GM12878 (cell line): ENCODE data around the gene FCRL6. TPM values are rescaled to one million over a fixed set of nuclear protein-coding genes. Genes with fewer than 3 reads are reported as not detected.

Experiments used
- ATAC-seq: fragments of 200-7000 bp; cut with Tn5 transposase; 3 replicates; pipeline ENCODE4 v1.9.1; 2020; ENCODE audit warnings: mild to moderate bottlenecking, moderate library complexity
- BruUV-seq: library from RNA; stranded (reverse); fragments of 400-500 nt; replicated peaks from 2 replicates; lab custom pipeline; 2021; lab: Mats Ljungman, UMichigan
- CTCF ChIA-PET: fragments of 300-600 bp; sonication (Branson Sonifier 250); formaldehyde crosslinking; extraction: SDS; loops from one replicate; lab custom pipeline; 2021; ENCODE audit warnings: inconsistent platforms; lab: Yijun Ruan, JAX
- POLR2A ChIA-PET: fragments of 350-600 bp; formaldehyde crosslinking; extraction: SDS; loops from one replicate; lab custom pipeline; 2021; ENCODE audit warnings: inconsistent platforms; lab: Charles Lee
- RAD21 ChIA-PET: fragments of 300-600 bp; sonication (Branson Sonifier 250); formaldehyde crosslinking; loops from one replicate; lab custom pipeline; 2023; ENCODE audit warnings: antibody characterized with exemption; ENCODE audit not compliant: unreplicated experiment; lab: Charles Lee
- SMC1A ChIA-PET: fragments of 300-600 bp; sonication (Branson Sonifier 250); formaldehyde crosslinking; loops from one replicate; lab custom pipeline; 2023; ENCODE audit not compliant: unreplicated experiment, uncharacterized antibody; lab: Charles Lee
- DNase-seq: peaks from one replicate; pipeline ENCODE4 v3.0.0-alpha.2; 2011; ENCODE audit warnings: low read depth, low spot score
- FAIRE-seq: peaks from 3 replicates; lab custom pipeline; 2011; peaks lifted over from hg19 to GRCh38; lab: Jason Lieb, UNC
- H2AFZ ChIP-seq: 2 replicates; pipeline ENCODE4 v1.6.0; 2011; ENCODE audit warnings: low read depth, low read length, control low read depth; ENCODE audit not compliant: control insufficient read depth
- H3K27ac ChIP-seq: 2 replicates; pipeline ENCODE4 v1.5.1; 2011; ENCODE audit warnings: control low read depth; ENCODE audit not compliant: control insufficient read depth, insufficient read depth
- H3K27me3 ChIP-seq, 2 experiments: replicated peaks in 1 of 2; 2 replicates each; pipeline versions ENCODE4 v1.6.0 to v1.6.1; 2011; ENCODE audit warnings: low read length in 1 of 2; ENCODE audit not compliant: control insufficient read depth in 2 of 2, insufficient read depth in 2 of 2
- H3K36me3 ChIP-seq, 2 experiments: 2 replicates each; pipeline ENCODE4 v1.5.1; 2011; ENCODE audit warnings: low read length in 1 of 2; ENCODE audit not compliant: control insufficient read depth in 2 of 2, insufficient read depth in 2 of 2
- H3K4me1 ChIP-seq: 2 replicates; pipeline ENCODE4 v1.6.1; 2011; ENCODE audit warnings: mild to moderate bottlenecking, low read length, moderate library complexity, mixed read lengths; ENCODE audit not compliant: control insufficient read depth, insufficient read depth
- H3K4me2 ChIP-seq: 2 replicates; pipeline ENCODE4 v1.6.0; 2011; ENCODE audit warnings: control low read depth; ENCODE audit not compliant: control insufficient read depth, insufficient read depth
- H3K4me3 ChIP-seq: fragments of 200-600 bp; sonication (generic); 2 replicates; pipeline ENCODE4 v1.5.1; 2016
- H3K79me2 ChIP-seq: 2 replicates; pipeline ENCODE4 v1.6.0; 2011; ENCODE audit warnings: low read length; ENCODE audit not compliant: control insufficient read depth, insufficient read depth
- H3K9ac ChIP-seq: 2 replicates; pipeline ENCODE4 v1.8.0; 2011; ENCODE audit warnings: low read length, control low read depth, mixed read lengths; ENCODE audit not compliant: control insufficient read depth, insufficient read depth
- H3K9me3 ChIP-seq: replicated peaks from 3 replicates; pipeline ENCODE4 v1.5.1; 2011; ENCODE audit warnings: mild to moderate bottlenecking, low read length; ENCODE audit not compliant: control insufficient read depth, insufficient read depth
- H4K20me1 ChIP-seq: 2 replicates; pipeline ENCODE4 v1.6.0; 2011; ENCODE audit not compliant: control insufficient read depth, insufficient read depth
- BCLAF1 ChIP-seq: fragments of 450-650 bp; IDR thresholded peaks from 2 replicates; pipeline ENCODE4 v1.6.1; 2017; ENCODE audit warnings: antibody characterized with exemption, mild to moderate bottlenecking, moderate library complexity
- BRCA1 ChIP-seq: IDR thresholded peaks from 2 replicates; pipeline ENCODE4 v1.6.1; 2011; ENCODE audit warnings: low read depth, low read length, improper control_type of control experiment
- CBX5 ChIP-seq: sonication (generic); IDR thresholded peaks from 2 replicates; pipeline ENCODE4 v1.6.1; 2016; ENCODE audit warnings: low read depth, moderate library complexity, mild to moderate bottlenecking, inconsistent platforms
- HDAC2 ChIP-seq: fragments of 200-600 bp; sonication (generic); IDR thresholded peaks from 2 replicates; pipeline ENCODE4 v1.6.1; 2017
- IRF5 ChIP-seq: fragments of 450-650 bp; IDR thresholded peaks from 2 replicates; pipeline ENCODE4 v1.6.1; 2017; ENCODE audit warnings: borderline replicate concordance
- MLLT1 ChIP-seq: fragments of 450-650 bp; IDR thresholded peaks from 2 replicates; pipeline ENCODE4 v1.6.1; 2016; ENCODE audit warnings: mild to moderate bottlenecking
- PAX8 ChIP-seq: fragments of 450-650 bp; IDR thresholded peaks from 2 replicates; pipeline ENCODE4 v1.6.1; 2017; ENCODE audit warnings: mild to moderate bottlenecking, moderate library complexity
- POLR2AphosphoS5 ChIP-seq: IDR thresholded peaks from 2 replicates; pipeline ENCODE4 v1.6.1; 2011; ENCODE audit warnings: mild to moderate bottlenecking, low read length, inconsistent platforms
- STAT3 ChIP-seq: IDR thresholded peaks from 2 replicates; pipeline ENCODE4 v1.6.1; 2011; ENCODE audit warnings: low read depth, low read length, improper control_type of control experiment
- YY1 ChIP-seq: IDR thresholded peaks from 2 replicates; pipeline ENCODE4 v1.6.1; 2011; ENCODE audit warnings: low read depth, mild to moderate bottlenecking, low read length
- ZNF274 ChIP-seq: IDR thresholded peaks from one replicate; pipeline ENCODE4 v1.8.0; 2011; ENCODE audit not compliant: insufficient read length, insufficient read depth
- ZNF687 ChIP-seq: fragments of 450-650 bp; IDR thresholded peaks from 2 replicates; pipeline ENCODE4 v1.6.1; 2017; ENCODE audit warnings: mild to moderate bottlenecking, moderate library complexity
- WGBS: methylation state at CpG from one replicate; pipeline ENCODE4 v1.1.6; 2016; ENCODE audit warnings: low lambda C conversion rate; ENCODE audit not compliant: insufficient replicate concordance, insufficient coverage; ENCODE audit errors: missing lambda C conversion rate; 5-methylcytosine and 5-hydroxymethylcytosine counted together
- in situ Hi-C: fragments of 300-500 bp; cut with MboI; formaldehyde crosslinking; loops from 9 replicates; pipeline ENCODE4 v1.14.3; 2018; ENCODE audit warnings: mixed read lengths
- intact Hi-C: fragments of 100-400 bp; cut with micrococcal nuclease; formaldehyde crosslinking; loops from one replicate; pipeline ENCODE4 v1.14.2; 2022; ENCODE audit not compliant: unreplicated experiment
- polyA plus RNA-seq, 11 experiments: library from polyadenylated mRNA; depleted of rRNA in 4 of 11; unstranded in 6 of 11; stranded (reverse) in 5 of 11; fragments of >200 nt; fragmentation: Nextera tagmentation in 4 of 11; fragmentation: Illumina TruSeq in 1 of 11; extraction: Ambion mirVana in 4 of 11; extraction: Trizol in 1 of 11; gene quantifications; 1 replicate in 1 of 11; 2 replicates in 10 of 11; pipeline versions ENCODE4 v1.2.1 to v1.2.3, GENCODE V29; 2011 to 2016; ENCODE audit warnings: inconsistent platforms in 2 of 11, missing spikeins in 2 of 11, low read depth in 1 of 11
- total RNA-seq, 4 experiments: library from RNA; depleted of rRNA in 3 of 4; stranded (reverse); fragments of >200 nt in 3 of 4; fragmentation: Illumina TruSeq in 1 of 4; extraction: Trizol in 1 of 4; gene quantifications; 2 replicates each; pipeline versions ENCODE4 v1.2.1 to v1.2.3, GENCODE V29; 2013 to 2021

FCRL6 gene
- total and polyA plus RNA-seq, 10 of the 15 experiments (the other 5 are each of a cell fraction or from before 2014, with no cell fraction given): 0.04 to 0.16 (median 0.11) TPM; not detected in 7

GRCh38 chr1:159755451-159756007, 46.6 kb upstream of the FCRL6 start:
- Histone ChIP-seq H4K20me1 (no peaks in the 10 kb centered on the region), H3K4me2 (no peak overlapping the region), H3K27ac (no peak overlapping the region), H3K9me3 (no peaks in the 10 kb centered on the region), H2AFZ (no peak overlapping the region), H3K9ac (no peak overlapping the region), H3K4me1 (no peaks in the 10 kb centered on the region), H3K36me3 (no peaks in the 10 kb centered on the region), H3K4me3 (no peak overlapping the region), H3K27me3 (no peaks in the 10 kb centered on the region), H3K79me2 (no peaks in the 10 kb centered on the region)
- POLR2A ChIA-PET: no interaction called here
- intact Hi-C loops (no loop called here), in situ Hi-C loops (no loop called here)
- SMC1A ChIA-PET: no interaction called here
- CTCF ChIA-PET: no interaction called here
- ATAC-seq: no peak
- RAD21 ChIA-PET: no interaction called here
- WGBS: 18% methylated on average over 3 of the region's 3 CpGs
- no peak for DNase-seq
- BruUV-seq: no TSS peak
- no peak for FAIRE-seq
- no peak for TF ChIP-seq HDAC2
- no peak for TF ChIP-seq STAT3
- TF ChIP-seq CBX5: no peak
- no peak for TF ChIP-seq POLR2AphosphoS5
- no peak for TF ChIP-seq MLLT1
- no peak for TF ChIP-seq BCLAF1
- no peak for TF ChIP-seq BRCA1
- no peak for TF ChIP-seq ZNF687
- no peak for TF ChIP-seq ZNF274
- TF ChIP-seq YY1: no peak
- no peak for TF ChIP-seq IRF5
- TF ChIP-seq PAX8: no peak
